HG03025 (cell line): ENCODE measurements around the gene ATRNL1.

Experiments used
- ATAC-seq: cut with Tn5 transposase; IDR thresholded peaks from one replicate; pipeline ENCODE4 v1.9.1; 2021; ENCODE audit warnings: mild to moderate bottlenecking, moderate library complexity; ENCODE audit not compliant: unreplicated experiment, low FRiP score

Gene ATRNL1

DNA sequence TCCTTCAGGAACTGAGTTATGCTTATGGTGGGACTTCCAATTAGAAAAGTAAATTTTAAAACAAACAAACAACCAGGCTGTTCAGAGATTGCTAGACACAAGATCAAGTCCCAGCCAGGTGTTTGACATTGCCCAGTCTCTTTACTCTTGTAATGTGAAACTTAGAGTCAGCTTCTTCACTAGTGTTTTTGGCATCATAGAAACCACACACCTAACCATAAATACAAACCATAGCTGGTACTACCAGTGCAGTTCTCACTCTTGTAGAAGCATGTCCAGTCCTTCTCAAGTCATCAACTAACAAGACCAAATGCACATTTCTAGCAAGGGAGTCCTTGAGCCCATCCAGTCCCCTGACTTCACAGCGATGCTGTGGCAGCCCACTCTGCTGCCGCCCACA, 839.9 kb downstream of the ATRNL1 start:
- ATAC-seq, result no peak

DNA sequence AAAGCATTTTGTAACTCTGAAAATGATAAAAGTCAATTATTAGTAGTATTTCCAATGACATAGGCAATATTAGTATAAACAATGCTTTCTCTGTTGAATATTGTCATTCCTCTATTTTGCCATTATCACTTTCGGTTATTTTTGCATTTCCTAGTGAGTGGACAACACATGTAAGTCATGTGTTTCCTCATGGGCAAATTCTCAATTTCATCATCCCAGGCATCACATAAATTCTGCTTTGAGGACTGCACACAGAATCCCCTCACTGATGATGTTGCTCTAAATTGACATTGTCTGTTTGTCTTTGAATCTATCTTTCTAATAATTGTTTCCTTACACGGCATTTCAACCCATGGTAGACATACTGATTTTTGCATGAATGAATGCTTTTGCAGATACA, 842.6 kb downstream of the ATRNL1 start:
- ATAC-seq, result no peak

DNA sequence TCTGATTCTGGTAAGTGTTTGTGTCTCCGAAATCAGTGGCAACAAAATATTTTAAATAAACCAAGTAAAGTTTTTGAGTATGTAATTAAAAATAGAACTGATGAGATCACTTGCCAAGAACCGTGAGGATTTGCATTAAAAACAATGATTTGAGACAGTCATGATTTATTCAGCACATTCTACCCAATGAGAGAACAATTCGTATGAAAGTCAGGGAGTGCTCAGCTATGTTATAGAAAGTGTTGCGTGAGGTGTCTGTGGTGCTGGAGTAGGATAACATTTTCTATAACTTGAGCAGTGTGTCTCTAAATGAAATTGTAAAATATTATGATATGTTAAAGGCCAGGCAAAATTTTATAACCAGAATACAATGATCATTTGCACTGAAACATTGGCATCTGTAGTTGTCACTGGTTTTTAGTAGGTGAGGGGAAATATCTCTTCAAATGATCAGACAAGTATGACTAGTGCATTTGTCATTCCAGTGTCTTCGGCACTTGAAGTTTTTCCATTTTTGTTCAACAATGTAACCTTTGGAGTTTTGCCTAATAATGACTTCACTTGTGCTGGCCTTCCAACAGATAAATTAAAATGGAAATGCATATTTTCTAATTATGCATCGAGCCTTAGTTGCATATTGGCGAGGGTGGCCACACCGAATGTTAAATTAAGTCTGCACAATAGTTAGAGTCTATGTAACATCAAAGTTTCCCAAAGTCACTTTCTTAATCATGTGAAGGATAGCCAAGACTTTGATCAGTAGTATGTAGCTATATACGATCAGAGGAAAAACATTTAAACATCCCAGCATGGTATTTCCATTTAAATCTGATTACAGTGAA, 844.0 kb downstream of the ATRNL1 start:
- ATAC-seq, result no peak

DNA sequence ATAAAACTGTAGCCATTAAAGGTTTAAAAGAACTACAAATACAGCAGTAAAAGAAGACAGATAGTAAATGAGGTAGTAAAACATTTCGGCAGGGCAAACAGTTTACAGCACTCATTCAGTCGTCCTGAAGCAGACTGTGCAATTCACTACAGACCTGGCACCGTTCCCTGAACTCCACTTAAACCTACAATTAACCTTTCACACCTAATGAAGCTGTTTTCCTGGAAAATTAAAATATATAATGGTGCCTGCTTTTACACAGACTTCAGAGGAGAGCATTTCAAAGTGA, 844.5 kb downstream of the ATRNL1 start:
- ATAC-seq, result no peak

DNA sequence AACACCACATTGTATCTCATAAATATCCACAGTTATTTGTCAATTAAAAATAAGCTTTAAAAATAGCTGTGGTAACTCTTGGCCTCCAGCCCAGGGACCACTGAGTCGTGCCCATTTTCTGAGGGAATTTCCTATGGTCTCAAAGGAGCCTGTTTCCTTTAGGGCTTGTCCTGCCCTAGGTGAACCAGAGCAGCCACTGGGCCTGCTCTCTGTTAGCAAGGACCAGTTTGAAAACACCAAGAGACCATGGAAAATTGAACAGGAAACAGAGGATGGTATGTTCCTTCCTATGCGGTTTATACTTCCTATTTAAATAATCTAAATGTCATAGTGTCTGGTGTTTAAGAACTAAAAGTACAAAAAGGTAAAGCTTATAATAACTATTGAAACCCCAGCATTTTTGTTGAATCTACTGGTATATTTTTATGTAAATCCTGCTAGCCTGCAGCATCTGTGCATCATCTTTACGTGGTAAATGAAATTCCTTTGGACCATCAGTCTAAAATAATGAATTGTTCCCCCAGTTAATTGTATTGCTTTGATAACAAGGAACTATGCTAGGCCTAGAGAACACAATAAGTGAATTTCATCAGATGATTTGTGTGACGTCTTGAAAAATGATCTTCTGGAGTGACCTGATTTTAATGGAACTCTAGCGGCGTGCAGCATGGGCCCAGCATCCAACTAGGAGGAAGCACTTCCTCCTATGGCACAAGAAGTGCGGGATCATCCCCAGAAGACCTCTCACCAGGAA, 846.1 kb downstream of the ATRNL1 start:
- no peak for ATAC-seq

DNA sequence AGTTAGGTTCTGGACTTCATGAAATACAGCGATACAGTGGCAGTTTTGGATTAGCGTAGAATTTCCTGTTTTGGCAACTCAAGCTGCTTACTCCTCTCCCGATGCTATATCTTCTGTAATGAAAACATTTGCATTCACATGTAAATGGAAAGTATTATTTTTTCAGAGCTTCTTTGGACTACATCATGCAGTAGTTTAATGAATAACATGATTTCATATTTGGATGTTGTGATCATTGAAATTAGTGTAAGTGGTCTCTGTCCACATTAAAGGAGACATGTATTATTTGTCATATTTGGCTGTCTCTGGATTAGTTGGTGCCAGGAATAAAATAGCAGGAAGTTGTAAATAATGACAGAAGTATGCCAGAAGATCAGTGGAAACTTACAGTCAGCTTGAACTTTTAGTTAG, 848.2 kb downstream of the ATRNL1 start:
- no peak for ATAC-seq

DNA sequence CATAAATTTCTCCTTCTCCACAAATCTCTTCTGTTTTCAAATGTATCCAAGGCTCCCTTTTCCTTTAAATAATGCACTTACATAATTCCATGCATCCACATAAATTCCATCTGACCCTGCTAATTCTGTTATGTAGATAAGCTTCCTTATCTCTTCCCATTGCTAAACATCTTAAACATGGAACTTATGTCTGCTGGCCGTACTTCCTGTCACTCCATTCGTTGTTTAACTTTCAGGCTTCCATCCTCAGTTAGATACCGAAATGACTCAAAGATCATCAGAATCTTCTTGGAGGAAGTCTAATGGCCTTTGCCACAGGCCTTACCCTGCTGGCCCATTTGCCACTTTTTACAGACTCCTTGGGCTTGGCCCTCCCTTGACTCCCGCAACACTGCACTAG, 848.9 kb downstream of the ATRNL1 start:
- ATAC-seq, result no peak

DNA sequence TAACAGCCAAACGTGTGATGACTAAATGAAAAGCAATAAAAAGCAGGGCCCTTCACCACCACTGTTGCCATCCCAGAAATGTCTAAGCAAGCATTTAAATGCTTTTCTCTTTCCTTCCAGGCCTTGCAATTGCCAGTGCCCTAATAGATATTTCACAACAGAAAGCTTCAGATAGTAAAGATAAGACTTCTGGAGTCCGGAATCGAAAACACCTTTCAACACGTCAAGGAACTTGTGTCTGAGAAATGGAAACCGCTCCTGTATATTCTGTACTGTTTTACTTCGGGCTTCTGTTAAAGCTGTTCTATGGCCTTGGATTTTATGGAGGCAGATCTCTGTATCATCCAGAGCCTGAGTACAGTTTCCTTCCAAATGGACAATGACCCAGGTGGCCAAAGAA, 851.4 kb downstream of the ATRNL1 start:
- no peak for ATAC-seq

DNA sequence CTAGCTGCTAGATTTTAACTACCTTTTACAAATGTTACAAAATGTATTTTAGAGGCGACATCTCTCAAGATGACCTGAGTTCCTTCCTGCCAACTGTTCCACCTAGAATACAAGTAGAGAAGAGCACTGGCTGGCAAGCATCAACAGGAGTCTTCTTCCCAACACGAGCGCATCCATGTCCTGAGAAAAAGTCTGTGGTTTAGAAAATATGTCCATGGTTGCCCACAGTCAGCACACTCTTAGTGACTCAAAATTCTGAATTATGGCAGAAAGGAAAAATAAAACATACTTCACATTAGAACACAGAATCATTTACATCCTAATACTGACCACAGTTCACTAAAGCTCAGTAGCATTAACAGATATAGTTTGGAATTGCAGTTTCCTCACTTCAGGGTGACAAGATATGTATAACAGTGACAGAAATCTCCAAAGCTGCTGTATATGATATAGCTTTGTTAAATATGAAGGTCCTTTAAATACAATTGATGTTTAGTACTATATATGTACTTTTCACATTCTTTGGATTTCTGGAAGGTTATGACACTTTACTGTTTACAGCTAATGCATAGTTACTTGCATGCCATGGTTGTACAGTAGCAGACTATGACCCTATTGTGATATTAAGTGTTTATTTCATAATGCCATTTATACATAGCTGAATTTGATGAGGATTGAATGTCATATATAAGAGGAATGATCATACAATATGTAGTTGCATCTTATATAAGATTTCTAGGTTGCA, 852.7 kb downstream of the ATRNL1 start:
- ATAC-seq, result no peak

DNA sequence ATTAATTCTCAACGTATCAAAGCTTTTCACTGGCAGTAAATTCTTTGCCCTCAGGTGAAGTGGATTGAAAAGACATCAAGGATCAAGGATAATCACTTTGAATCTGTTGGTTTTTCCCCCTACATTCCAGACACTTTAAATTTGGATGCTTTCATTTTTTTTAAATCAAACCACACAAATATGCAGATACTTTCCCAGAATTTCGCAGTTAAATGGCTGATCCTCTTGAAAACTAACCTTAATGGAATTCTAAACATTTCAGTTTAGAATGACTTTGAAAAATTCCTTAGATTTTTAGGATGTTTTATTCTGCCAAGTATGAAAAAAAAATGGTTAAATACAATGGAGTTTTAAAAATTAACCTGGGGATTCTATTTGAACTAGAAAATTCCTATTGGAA, 853.9 kb downstream of the ATRNL1 start:
- no peak for ATAC-seq

DNA sequence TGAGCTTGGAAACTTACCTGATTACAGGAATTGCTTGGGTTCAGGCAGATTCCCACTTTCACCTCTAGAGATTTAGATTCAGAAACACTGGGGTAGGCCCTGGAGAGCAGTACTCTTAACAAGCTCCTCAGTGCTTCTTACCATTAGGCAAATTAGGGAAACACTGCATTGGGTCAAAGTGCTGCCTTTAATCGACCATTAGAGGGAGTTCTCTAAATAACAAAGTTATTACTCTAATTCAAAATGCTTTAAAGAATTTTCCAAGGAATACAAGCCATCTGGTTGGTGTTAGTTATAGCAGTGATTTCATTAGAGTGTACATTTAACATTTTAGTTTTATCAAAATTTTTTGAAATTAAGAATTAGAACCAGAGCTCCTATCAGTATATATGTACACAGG, 855.3 kb downstream of the ATRNL1 start:
- no peak for ATAC-seq

DNA sequence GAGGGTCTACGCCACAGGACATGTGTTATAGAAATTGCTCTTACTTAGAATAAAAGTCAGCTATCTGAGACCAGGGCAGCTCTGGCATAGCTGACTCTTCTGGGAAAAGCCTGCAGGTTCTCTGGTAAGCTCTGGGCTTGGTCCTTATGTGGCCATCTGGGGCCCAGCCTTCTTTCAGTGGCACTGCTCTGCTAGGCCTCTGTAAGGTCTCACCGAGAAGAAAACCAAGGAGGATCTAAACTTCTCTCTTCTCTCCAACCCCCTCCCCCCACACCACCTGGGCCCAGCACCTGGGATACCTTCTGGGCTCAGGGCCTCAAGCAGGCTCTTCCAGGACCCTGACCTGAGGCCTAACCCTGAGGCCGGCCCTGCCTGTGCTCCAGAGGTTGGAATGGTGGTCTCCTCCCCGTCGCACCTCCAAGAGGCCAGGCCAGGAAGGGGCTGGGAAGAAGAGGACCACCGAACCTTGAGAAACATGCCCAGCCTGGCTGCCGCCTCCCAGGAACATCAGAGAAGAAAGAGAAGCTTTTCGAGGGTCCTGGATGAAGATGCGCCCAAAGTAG, 856.2 kb downstream of the ATRNL1 start:
- ATAC-seq, result no peak

DNA sequence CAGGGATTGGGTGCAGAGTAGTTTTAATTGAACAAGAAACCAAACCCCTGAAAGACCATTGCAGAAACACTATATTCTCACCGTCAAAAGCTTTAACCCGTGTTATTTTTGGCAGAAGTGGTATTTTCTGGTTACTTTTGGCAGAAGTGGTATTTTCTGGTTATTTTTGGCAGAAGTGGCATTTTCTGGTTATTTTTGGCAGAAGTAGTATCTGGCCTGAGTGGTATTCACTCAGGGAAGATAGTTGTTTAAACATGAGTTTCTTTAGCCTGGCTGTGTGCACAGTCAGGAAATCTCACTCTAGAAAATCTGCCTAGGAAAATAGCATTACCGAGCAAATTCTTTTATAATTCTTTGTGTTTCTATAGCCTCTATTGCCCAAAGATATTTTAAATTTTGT, 857.2 kb downstream of the ATRNL1 start:
- no peak for ATAC-seq

DNA sequence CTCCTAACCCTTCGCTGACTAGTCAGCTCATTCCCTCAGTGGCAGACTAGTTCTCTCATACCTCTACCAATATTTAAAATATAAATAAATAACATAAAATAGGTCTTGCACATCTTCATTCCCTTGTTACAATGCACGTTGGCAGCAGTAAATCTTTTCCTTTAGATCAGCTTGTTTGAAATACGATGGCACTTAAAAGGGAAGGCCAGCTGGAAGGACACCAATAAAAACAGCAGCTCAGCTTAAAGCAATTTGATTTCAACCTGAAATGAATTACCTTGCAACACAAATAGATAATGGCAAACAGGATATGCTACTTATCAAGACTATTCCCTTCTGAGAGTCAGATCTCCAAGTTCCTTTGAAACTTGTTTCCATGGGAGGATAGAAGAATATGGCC, 858.1 kb downstream of the ATRNL1 start:
- no peak for ATAC-seq

DNA sequence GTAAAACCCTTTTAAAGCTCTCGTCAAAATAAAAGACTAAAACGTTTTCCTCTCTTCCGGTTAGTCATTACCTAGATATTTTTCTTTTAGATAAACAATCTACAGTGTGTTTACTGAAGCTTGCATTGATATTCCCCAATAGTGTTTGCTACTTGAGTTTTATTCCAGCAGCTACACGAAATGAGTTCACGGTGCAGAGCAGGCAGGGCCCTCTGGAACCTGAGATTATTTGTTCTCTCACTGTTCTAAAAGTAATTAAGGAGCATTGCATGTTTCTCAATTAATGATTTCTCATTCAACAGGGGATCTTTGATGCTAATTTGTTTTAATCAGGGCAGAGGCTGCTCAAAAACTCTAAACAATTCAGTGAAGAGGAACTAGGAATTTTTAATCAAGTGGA, 860.1 kb downstream of the ATRNL1 start:
- ATAC-seq, result no peak

DNA sequence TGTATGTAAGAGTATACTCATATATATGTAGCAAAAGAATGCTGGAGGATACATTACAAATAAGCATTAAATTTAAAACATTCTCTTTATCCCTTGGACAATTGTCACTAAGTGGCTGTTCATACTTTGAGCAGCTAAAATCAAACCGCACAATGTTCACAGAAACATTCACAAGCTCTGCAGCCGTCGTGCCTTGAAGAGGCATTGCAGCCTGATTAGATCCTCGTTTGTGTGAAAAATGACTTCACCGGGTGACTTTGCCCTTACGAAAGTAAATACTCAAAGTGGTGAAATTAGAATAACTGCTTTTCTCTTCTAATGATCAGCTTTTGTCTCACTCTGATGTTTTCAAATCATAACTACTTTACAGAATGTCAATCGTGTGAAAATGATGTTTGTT, 860.8 kb downstream of the ATRNL1 start:
- no peak for ATAC-seq

DNA sequence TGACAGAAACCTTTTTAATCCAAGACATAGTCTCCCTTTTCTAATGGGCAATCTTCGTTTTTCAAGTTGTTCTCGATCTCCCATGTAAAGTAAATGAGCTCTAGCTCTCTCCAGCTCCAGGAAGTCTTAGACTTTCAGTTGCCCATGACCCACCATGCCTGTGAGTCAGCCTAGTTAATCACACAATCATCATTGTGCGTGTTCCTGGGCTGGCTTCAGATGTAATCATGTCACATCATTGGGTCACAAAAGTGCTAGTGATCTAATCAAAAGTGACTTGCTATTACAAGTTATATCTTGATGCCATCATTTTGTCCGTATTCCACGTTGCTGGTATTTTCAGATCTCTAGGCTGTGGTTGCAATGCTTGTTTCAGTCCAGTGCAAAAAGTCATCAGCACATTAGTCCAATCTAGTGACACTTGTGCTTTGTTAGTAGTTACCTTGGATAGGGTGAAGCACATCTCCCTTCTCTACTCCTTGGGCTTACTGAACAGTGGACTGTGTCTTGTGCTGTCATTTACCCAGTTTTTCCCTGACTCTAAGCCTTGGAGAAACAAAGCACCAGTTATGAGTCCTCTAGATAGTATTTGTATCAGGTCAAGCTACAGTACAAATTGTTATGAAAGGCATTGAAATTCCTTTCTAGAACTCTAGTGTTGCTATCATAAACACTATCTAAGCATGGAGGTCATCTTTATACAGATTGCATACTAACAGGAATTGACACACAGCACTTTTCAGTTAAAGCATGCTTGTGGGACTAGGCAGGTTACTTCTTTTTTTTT, 863.3 kb downstream of the ATRNL1 start:
- no peak for ATAC-seq

DNA sequence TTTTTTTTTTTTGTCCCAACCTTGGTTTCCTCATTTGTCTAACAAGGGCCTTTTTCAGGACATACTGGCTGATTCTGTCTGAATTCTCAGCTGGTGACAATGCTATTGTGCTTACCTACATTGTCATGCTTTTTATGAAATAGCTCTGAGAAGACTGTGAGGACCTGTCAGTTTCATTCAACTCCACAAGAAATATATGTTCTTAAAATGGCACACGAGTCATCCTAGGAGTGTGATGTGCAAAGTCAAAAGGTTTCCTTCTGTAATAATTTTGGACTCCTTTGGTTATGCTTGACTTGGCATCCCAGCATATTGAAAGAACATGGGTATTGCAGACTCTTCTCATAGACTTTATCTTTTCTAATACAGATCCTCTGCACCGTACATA, 863.8 kb downstream of the ATRNL1 start:
- no peak for ATAC-seq

DNA sequence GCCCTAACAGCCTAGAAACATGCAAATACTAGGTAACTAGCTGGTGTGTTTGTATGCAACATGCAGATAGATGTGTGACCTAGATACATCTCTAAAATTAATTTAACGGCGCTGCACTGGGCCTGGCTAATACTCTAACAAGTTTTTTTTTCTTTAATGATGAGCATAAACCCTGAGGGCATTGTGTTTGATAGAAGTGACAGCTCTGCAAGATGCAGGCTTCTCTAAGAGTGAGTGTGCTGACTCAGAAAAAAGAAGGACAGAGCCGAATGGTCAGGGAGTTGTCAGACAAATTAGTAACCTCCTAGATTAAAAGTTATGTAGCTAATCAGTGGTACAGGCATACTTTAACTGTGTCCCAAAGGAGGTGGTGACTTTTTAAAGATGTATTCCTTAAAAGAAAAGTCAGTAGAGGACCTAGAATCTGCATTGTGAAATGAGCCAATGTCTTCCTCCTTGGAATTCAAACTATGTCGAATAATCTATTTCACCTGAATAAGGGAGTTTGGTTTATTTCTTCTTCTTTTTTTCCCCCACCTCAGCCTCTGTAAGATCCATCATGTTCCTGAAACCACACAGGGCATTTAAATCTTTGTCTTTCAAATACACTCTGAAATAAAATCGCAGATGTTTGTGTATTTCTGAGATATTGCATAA, 864.7 kb downstream of the ATRNL1 start:
- no peak for ATAC-seq

DNA sequence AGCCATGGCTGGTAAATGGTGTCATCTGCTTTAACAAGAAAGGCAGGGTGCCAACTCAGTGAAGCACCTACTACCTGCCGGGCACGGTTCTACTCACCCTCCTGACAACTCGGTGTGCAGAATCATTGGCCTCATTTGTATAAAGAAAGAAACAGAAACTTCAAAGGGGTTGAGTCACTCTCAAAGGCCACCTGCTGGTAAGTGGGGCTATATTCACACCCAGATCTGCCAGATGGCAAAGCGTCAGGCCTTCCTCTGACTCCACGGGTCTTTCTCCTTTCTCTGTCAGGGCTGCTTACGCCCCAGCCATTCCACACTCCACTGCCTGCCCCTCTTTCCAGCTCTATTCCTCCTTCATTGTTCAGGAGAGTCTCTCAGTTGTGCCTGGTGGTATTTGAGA, 870.7 kb downstream of the ATRNL1 start:
- ATAC-seq, result no peak
